Measurements from ENCODE around the gene TXNRD3. TPM values are rescaled to one million over a fixed set of nuclear protein-coding genes. Genes with fewer than 3 reads are reported as not detected.

The TXNRD3 gene
- polyA plus RNA-seq, 1 of the 3 experiments (the other 2 are of a cell fraction): 4.7 TPM

DNA sequence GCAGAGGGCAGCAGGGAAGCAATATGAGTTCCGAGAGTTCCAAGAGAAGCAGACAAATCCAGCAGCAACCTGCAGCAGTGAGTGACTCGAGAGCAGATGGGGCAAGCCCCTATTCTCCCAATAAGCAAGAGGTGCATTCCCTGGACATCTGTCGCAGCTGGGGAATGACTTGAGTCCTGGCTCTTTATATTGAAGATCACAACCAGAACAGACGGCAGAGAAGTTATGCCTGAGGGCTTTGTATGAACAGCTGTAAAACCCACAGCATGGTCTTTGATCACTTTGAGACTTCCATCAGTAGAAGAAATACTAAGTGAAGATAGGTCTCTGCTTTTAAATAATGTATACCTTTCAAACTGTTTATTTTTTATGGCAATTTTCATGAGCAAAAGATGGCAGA is 72.6 kb downstream of the TXNRD3 start:
- ChIA-PET POLR2A (no interaction called here), CTCF (no interaction called here)
- TF ChIP-seq JUND (IDR thresholded peaks at IDR 0.05): no peak
- TF ChIP-seq POLR2AphosphoS5 (IDR thresholded peaks at IDR 0.05; ENCODE audit: low read depth, low read length): no peak
- TF ChIP-seq FOXM1 (IDR thresholded peaks at IDR 0.05; ENCODE audit: low read depth): no peak
- TF ChIP-seq TEAD4 (IDR thresholded peaks at IDR 0.05; ENCODE audit: borderline replicate concordance, insufficient read depth): no peak
- TF ChIP-seq SIN3A (IDR thresholded peaks at IDR 0.05; ENCODE audit: borderline replicate concordance, low read depth, low read length): no peak
- TF ChIP-seq, protein P1, sequence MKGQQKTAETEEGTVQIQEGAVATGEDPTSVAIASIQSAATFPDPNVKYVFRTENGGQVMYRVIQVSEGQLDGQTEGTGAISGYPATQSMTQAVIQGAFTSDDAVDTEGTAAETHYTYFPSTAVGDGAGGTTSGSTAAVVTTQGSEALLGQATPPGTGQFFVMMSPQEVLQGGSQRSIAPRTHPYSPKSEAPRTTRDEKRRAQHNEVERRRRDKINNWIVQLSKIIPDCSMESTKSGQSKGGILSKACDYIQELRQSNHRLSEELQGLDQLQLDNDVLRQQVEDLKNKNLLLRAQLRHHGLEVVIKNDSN (IDR thresholded peaks at IDR 0.05; ENCODE audit: borderline replicate concordance, low read depth): no peak
- TF ChIP-seq RCOR1 (IDR thresholded peaks at IDR 0.05; ENCODE audit: low read length): no peak
- TF ChIP-seq YY1 (IDR thresholded peaks at IDR 0.05; ENCODE audit: low read depth): no peak
- TF ChIP-seq PBX3 (IDR thresholded peaks at IDR 0.05): no peak
- TF ChIP-seq, protein P2, sequence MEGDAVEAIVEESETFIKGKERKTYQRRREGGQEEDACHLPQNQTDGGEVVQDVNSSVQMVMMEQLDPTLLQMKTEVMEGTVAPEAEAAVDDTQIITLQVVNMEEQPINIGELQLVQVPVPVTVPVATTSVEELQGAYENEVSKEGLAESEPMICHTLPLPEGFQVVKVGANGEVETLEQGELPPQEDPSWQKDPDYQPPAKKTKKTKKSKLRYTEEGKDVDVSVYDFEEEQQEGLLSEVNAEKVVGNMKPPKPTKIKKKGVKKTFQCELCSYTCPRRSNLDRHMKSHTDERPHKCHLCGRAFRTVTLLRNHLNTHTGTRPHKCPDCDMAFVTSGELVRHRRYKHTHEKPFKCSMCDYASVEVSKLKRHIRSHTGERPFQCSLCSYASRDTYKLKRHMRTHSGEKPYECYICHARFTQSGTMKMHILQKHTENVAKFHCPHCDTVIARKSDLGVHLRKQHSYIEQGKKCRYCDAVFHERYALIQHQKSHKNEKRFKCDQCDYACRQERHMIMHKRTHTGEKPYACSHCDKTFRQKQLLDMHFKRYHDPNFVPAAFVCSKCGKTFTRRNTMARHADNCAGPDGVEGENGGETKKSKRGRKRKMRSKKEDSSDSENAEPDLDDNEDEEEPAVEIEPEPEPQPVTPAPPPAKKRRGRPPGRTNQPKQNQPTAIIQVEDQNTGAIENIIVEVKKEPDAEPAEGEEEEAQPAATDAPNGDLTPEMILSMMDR (IDR thresholded peaks at IDR 0.05): no peak
- TF ChIP-seq CHD2 (IDR thresholded peaks at IDR 0.05; ENCODE audit: low read length, partially characterized antibody): no peak
- no peak for TF ChIP-seq IRF3 (IDR thresholded peaks at IDR 0.05; ENCODE audit: low read depth, low read length)
- TF ChIP-seq GABPA (IDR thresholded peaks at IDR 0.05; ENCODE audit: low read depth): no peak
- TF ChIP-seq GATA2 (CRISPR knock-in tag; IDR thresholded peaks at IDR 0.05): no peak
- no peak for TF ChIP-seq ZBTB33 (IDR thresholded peaks at IDR 0.05; ENCODE audit: borderline replicate concordance, low read depth)
- TF ChIP-seq MEF2A (IDR thresholded peaks at IDR 0.05; ENCODE audit: borderline replicate concordance, low read depth): no peak
- TF ChIP-seq MXI1 (IDR thresholded peaks at IDR 0.05; ENCODE audit: low read depth, low read length): no peak
- no peak for TF ChIP-seq FOXJ3 (CRISPR knock-in tag; IDR thresholded peaks at IDR 0.05)
- H4K20me1 ChIP-seq (ENCODE audit: insufficient read depth): no peaks in the 10 kb centered on the region
- no peak overlapping the region for H3K4me2 ChIP-seq
- no peaks in the 10 kb centered on the region for H3K79me2 ChIP-seq (ENCODE audit: insufficient read depth)
- H3K4me1 ChIP-seq (ENCODE audit: control insufficient read depth in 1 of 2, insufficient read depth in 2 of 2, low read depth in 1 of 2, low read length in 1 of 2): no peaks in the 10 kb centered on the region
- 52% methylated on average over 4 of the region's 4 CpGs for WGBS (ENCODE audit: low lambda C conversion rate)
- no peak overlapping the region for H3K9ac ChIP-seq
- H3K4me3 ChIP-seq (ENCODE audit: low read depth in 2 of 2, low read length in 1 of 2): no peak overlapping the region
- H3K27ac ChIP-seq (ENCODE audit: low read depth in 2 of 2, low read length in 1 of 2): no peak overlapping the region
- no peaks in the 10 kb centered on the region for H3K27me3 ChIP-seq (ENCODE audit: insufficient read depth)
- no peak for DNase-seq
- no peaks in the 10 kb centered on the region for H3K9me3 ChIP-seq
- H3F3A ChIP-seq (replicated peaks; ENCODE audit: insufficient read depth): peaks cover 5% of the 10 kb centered on the region
- no peaks in the 10 kb centered on the region for H3K36me3 ChIP-seq (replicated peaks in 1 of 2; ENCODE audit: control insufficient read depth in 1 of 2, insufficient read depth in 2 of 2, low read length in 1 of 2)
- H2AFZ ChIP-seq (ENCODE audit: low read depth): no peak overlapping the region
- no peaks in the 10 kb centered on the region for H3K9me2 ChIP-seq
